PC-3 (cell line): ENCODE results near the gene C11orf87.

ENCODE experiments used
- CTCF ChIP-seq: fragments of 300-600 bp; sonication (generic); conservative IDR thresholded peaks from 2 replicates; pipeline ENCODE4 v1.5.1; 2017; ENCODE audit warnings: antibody characterized with exemption, low read depth, mild to moderate bottlenecking, low read length
- EZH2 ChIP-seq: fragments of 300-600 bp; sonication (generic); IDR thresholded peaks from one replicate; pipeline ENCODE4 v1.6.1; 2017; ENCODE audit warnings: antibody characterized with exemption, mild to moderate bottlenecking, low read length; ENCODE audit not compliant: unreplicated experiment
- EZH2phosphoT487 ChIP-seq: fragments of 300-600 bp; sonication (generic); IDR thresholded peaks from 2 replicates; pipeline ENCODE4 v1.6.1; 2018; ENCODE audit warnings: mild to moderate bottlenecking, antibody characterized with exemption, low read length, borderline replicate concordance

GRCh38 chr11:109423466-109424190 lies 1.6 kb downstream of the C11orf87 start:
- TF ChIP-seq CTCF: no peak
- no peak for TF ChIP-seq EZH2
- TF ChIP-seq EZH2phosphoT487: no peak
